AML-193 (cell line): ENCODE data around the gene FBXO48.
A peak's percentile ranks its signal among the peaks of the same experiment; 100 is the strongest.
"Not testable (repeated sequence)": the region's sequence is repeated elsewhere in the genome, so short reads cannot be mapped to it uniquely, and the experiment has no call there.

Experiments used
- DNase-seq, 2 experiments: peaks; one replicate each; lab custom pipeline; 2025; lab: John Stamatoyannopoulos, UW

The FBXO48 gene

DNA sequence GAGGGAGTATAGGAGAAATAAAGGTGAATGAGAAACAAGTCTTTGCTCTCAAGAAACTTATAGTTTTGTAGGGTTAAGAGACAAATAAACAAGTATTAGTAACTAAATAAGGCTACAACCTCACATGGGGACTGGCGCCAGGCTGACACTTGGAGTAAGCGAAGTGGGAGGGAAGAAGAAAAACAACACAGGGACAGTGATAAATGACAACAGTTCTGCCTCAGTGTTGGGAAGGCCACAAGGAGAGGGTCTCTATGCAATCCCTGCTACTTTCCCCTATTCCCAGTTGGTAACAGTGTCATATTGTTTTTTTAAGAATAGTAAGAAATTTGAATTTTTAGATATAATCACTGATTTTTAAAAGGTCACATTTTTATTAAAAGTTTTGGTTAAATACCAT, 4.3 kb upstream of the FBXO48 start:
- DNase-seq, result no peak

DNA sequence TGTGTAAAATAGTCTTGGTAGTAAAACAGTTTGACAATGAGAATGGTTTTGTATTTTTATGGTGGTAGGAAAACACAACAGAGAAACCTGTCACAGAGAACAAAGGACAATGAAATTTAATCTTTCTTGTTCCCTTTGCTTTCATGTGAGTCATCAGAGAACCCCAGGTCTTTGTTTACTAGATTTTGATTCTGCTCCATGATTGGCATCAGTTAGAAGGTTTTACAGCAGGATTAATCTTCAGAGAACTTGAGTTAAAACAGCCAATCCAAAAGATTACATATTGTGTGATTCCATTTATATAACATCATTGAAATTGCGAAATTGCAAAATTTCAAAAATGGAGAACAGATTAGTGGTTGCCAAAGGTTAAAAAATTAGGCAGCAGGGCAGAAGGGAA, 2.8 kb upstream of the FBXO48 start:
- DNase-seq, result no peak

DNA sequence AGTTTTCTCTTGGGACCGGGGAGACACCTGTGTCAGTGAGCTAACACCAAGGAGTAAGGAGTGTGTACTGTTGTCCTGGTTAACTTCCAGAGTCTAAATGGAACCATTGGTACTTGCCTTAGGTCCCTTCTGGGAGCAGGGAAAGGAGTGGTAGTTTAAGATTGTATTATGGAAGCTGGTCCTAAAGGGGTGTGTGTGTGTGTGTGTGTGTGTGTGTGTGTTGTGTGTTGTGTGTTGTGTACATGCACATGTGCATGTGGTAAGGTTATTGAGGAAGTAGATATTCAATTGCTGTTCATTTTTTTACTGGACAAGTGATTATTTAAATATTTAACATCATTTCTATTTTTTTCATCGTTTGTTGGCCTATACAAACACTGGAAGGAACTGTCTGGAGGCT, 1.7 kb upstream of the FBXO48 start:
- no peak for DNase-seq

DNA sequence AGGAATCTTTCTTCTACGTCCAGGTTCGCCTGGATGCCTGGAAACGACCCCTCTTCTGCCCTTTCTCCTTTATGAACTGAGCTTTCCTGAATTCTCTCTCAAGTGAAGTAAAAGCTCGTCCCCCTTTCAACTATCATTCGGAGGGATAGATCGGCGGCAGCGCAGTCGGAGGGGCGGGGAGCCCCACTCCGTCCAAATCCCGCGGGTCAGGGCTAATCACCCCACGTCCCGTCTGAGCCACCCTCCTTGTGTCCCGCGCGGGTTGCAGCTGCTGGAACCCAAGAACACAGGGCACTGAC, 367 bp downstream of the FBXO48 start:
- DNase-seq, result no peak

DNA sequence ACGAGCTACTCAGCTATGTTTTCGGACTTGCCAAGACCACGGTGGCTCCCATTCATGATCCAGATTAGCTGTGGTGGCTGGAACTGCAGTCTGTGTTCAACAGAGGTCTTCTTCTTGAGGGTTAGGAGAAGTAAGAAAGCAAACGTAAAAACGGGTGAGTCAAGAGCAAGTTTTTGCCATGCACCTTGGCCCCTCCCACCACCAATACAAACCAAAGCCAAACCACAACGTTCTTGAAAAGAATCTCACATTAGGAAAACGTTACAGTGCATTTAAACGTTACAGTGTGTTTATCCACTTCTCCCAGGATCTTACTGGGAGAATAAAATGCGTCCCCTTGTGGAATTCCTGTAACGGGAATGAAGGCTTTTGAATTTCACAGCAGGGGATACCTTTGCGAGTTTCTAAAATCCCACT, 725 bp downstream of the FBXO48 start:
- peak; percentile 52 to 72 for DNase-seq

DNA sequence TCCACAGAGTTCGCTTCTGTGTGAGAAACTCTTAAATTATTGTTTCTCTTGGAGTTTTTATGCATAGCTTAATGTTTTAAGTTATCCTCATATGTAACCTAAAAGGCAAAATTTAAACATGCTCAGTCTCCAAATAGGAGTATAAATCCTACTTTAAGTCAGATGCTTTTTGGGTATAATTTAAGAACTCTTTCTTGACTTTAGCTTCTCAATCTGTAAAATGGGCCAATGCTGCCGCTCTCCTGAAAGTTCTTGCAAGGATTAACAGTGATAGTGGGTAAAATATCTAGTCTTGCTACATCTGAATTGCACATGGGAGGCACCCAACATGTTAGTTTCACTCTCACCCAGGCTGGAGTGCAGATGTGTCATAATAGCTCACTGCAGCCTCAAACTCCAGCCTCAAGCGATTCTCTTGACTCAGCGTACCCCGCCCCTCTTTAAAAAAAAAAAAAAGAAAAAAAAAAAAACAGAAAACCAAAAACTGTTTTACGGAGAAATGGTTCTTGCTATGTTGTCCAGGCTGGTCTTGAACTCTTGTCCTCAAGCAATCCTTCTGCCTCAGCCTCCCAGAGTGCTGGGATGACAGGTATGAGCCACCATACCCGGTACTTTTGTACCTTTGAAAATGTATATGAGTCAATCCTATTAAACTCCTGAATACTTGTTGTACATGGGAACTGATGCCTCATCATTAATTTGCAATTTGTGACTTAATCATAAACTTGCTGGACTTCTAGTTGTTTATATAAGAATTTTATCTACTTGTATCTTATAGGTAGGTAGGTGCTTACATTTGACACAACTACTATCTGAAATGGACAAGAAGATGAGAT, 1.8 kb downstream of the FBXO48 start:
- DNase-seq, result no peak

DNA sequence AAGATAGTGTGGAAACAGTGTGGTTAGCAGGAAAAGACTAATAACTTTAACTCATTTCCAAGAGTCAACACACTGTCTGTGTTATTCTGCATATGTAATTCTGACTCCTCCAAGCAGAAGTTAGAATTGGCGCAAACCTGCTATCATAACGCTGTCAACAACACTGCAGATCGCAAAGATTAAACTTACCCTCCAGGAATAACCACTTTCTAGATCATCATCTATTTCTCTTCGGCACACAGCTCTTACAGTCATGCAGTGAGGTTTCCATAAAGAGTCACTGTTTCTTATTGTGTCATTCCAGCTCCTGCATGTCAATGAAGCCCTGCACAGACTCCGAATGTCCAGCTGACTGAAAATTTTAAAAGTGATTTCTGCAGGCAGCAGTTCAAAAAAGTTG, 2.4 kb downstream of the FBXO48 start:
- DNase-seq, result no peak

DNA sequence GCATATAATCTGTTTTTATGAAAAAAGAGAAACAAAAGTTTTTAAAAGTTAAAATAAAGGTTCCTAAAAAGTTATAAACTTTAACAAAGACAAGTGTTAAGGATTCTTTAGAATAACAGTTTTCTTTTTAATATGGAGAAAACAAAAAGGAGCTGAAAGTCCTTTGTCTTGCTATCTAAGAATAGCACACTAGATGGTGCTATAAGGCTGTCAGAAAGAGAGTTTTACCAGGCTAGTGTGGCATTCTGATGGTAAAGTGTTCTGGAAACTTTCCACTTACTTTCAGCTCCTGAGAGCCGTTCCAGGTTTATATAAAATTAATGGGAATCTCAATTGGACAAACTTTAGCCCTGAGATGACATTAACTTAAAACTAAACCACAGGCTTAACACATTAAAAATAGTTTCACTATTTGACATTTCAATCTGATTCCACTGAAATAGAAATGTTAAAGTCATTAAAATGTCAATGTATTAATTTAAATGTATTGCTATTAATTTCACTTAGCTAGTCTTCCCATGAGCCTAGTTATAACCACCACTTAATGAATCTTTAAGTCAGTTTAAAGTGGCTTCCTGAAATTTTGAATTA, 3.7 kb downstream of the FBXO48 start:
- DNase-seq, result peak; percentile 50 to 56

DNA sequence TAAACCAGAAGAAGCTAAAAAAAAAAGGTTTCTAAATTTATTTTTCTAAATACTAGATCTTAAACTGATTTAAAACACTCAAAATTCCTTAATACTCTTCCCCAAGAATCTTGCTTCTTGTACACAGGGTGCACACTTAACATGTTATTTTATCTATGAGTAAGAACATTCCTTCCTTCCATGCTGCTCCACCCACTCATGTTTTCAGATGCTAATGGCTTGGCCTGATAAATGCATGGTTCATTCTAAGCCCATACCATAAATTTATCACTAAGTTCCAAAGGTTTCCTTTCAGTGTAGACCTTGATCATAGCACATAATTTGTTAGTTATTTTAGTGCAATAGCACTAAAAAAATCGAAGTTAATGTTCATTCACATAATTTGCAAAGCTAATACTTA, 8.1 kb downstream of the FBXO48 start:
- no peak for DNase-seq

DNA sequence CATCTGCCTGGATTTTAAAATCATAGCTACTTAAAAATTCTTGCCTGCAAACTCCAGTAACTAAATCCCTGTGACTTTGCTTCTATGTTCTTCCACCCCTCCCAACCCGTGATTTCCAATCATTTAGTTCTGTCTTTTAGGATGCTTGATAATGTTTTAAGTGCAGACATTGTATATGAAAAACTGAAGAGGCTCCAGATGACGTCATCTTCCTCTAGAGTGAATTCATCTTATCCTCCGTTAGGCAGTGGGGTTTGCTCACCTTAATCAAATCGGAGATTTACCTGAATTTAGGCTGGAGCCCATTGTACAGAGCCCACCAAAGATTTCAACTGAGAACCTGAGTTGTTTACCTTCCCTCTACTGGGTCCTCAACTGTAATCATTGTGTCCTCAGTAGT, 10.9 kb downstream of the FBXO48 start:
- no peak for DNase-seq

DNA sequence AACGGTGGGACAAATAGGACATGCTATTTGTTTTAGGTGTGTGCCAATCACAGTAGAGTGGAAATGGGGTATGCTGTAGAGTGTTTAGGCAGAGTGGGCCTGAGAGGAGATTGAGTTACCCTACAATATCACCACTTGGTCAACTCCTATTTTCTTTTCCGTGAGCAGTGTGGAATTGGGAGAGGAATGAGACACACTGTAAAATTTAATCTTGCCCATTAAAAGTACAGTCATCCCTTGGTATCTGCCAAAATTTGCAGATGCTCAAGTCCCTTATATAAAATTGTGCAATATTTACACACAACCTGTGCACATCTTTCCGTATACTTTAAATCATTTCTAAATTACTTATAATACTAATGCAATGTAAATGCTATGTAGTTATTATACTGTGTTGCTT, 12.4 kb downstream of the FBXO48 start:
- no peak for DNase-seq

DNA sequence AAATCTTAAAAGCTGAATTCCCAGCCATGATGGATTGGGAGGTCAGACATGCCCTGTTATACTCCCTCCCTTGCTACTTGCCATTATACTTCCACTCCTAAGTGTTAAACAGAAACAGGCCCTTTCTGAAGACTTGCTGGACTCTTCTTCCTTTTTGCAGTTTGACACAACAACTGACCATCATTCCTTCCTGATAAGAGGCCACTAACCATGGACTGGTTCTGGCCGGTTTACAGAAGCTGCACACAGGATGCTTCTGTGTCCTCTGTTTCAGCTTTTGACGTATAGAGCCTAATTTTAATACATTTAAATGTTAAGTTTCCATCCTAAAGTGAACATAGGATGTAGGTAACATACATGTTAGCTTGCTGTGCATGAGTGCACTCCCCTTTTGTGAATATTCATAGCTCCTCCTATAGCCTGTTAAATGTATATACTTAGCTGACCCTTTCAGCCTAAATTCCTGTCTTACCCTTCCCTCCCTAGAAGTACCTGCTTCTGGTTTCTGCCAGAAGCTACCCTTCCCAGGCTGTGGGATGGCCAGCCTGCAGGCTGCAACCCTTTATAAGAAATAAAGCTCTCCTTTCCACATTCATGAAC, 13.2 kb downstream of the FBXO48 start:
- DNase-seq, result no peak

DNA sequence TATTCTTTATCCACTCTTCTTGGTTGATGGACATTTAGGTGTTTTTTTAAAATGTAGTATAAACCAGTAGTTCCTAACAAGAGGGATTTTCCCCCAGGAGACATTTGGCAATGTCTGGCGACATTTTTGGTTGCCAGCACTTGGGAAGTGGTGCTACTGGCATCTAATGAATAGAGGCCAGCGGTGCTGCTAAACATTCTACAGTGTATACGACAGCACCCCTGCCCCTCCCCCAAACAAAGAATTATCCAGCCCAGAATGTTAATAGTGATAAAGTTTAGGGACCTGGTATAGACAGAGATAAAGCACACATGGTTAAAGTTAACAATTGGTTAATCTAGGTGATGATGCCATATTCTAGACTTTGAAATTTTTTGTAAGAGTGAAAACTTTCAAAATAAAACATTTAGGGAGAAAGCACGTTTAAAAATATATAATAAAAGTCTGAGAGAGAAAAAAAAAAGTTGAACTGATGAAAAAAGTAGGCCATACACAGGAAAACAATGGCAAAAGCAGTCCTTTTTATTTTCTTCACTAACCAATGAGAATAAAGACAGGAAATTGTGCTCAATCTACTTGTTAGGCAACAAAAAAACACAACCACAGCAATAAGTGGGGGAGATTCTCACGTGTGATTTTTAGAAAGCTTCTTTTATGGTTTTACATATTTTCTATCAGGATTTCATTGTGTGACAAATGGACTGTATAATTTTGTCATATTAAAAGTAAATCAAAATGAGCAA, 14.8 kb downstream of the FBXO48 start:
- DNase-seq, result no peak

DNA sequence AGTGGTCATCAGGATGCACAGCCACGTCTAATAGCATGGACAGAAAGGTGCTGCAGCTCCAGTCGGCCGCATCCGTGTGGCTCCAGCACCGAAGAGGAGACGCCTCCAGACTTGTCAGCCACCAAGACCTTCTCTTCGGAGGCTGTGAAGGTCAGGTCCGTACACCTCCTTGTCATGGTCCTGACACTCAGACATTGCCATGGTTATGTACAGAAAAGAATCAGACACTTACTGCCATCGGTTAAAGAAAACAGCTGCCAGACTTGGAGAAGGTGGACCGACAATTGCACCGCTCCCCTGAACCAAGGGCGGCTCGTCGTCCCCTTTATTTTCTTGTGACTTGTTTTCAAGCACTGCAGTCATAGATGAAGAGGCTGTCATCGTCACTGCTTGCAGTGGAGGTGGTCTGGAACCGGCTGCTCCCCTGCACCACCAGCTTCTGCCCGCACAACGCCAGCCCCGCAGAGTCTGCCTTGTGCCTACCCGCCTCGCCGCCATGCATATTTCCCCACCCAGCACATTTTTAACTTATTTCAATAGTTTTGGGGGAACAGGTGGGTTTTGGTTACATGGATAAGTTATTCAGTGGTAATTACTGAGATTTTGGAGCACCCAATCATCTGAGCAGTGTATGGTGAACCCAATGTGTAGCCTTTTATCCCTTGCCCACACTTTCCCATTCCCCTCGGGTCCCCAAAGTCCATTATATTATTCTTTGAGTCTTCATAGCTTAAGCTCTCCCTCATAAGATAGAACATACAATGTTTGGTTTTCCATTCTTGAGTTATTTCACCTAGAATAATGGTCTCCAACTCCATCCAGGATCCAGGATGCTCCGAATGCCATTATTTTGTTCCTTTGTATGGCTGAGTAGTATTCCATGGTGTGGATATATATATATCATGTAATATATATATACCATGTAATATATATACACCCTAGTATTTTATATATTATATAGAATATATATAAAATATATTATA, 18.1 kb downstream of the FBXO48 start:
- DNase-seq, result no peak

DNA sequence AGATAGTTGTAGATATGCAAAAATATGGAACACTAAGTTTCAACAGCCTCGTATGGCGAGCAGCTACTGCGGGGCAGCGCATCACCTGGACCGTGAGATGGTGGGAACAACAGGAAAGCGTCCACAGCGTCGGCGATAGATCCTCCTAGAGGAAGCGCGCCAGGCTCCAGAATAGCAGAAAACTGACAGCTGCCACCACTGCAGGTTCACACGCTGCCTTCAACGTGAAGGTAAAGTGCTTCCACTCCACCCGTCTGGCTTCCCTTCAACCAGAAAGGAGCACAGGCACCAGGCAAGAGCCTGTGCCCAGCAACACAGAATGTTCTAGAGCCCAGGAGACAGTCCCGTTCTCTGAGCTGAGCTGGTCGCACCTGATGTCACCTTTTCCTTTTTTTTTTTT, 20.0 kb downstream of the FBXO48 start:
- DNase-seq, result no peak

DNA sequence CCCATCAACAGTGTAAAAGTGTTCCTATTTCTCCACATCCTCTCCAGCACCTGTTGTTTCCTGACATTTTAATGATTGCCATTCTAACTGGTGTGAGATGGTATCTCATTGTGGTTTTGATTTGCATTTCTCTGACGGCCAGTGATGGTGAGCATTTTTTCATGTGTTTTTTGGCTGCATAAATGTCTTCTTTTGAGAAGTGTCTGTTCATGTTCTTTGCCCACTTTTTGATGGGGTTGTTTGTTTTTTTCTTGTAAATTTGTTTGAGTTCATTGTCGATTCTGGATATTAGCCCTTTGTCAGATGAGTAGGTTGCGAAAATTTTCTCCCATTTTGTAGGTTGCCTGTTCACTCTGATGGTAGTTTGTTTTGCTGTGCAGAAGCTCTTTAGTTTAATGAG, 20.7 kb downstream of the FBXO48 start:
- DNase-seq, result not testable (repeated sequence)

DNA sequence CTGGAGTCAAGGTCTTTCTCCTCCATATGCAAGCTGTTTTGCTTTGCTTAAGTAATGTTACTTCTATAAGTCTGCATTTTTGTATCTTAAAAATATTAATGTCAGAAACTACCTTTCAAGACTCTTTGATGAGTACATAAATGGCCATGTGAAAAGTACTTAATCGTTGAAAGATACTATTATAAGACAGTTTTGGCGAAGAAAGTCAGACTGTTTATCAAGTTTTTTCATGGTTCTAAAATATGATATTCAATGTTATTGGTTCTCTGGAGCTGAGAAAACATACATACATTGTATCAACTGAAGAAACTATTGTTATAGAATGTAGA, 25.1 kb downstream of the FBXO48 start:
- DNase-seq, result no peak

DNA sequence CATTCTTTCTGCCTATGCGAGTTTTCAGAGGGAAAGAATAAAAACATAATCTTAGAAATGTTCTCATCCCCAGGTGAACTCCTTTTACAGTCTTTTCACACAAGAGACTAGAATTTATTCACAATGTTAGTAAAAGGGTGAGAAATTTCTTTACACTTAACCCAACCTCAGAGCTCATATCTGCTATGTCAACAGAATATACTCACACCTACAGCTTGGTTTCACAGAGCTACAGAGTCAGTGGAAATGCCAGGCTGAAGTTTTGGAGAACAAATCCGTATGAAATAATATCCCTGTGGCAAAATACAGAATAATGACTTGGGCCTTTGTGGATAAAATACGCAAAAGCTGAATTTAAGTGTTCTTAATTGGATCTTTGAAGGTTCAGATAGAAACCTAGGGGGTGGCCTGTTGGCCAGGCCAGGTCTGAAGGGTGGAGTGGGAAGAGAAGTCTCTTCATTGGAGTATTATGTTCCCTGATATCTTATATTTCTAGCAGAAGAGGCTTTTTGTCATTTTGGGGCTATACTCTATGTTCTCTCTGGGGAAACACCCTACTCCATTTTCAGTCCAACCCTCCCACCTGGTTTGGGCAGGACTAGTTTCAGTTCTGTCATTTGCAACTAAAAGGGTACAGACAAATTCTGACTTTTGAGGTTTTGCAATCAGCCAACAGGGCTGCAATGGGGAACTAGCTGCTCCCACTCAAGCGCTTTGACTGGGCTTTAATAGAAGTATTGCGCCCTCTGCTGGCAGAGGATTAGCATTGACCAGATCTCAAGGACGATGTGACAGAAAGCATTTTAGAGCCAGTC, 25.7 kb downstream of the FBXO48 start:
- DNase-seq, result peak; percentile 92 to 94

DNA sequence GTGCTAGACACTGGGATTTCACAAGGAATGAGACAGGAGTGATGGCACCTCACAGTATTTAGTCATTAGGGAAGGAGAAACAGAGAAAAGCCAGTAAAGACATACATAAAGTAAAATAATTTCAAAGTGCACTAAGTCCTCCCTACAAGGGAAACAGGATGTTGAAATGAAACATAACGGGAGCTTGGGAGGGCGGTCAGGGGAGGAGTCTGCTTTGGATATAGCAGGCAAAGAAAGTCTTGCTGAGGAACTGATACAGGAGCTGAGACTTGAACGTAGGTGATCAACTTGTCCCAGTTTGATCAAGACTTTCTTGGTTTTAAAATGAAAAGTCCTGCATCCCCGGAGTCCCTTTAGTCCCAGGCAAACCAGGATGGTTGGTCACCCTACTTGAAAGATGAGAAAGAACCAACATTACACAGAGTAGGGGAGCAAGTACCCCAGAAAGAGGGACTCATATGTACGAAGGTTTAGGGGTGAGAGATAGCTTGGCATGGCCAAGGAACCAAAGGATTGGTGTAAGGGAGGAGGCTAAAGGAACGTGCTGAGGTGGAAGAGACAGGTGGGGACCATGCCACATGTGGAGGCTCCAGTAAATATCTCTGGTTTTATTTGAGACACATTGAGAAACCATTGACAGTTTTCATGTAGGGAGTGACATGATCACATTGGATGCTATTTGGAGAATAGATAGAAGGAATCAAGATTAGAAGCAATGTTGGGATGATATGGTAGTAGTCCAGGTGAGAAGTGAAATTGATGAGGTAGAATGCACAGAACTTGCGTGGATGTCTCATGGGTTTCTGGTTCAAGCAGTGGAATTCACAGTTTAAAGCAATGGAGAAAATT, 28.4 kb downstream of the FBXO48 start:
- DNase-seq, result no peak

DNA sequence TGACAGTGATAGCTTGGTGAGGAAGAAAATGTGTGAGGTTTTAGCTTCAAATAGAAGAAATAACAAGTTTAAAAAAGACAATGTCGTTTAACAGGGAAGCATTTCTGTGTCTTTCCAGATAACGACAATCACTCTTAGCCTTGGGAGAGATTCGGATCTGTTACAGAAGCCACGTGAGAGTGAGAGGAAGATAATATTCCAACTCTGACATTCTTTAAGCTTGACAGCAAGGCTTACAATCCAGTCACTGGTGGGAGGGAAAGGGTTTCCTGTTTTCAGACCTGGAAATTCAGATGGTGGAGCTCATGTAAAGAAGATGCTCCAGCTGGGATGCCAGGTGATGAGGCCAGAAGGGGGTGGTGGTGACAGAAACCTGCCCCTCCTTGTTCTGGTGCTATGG, 30.8 kb downstream of the FBXO48 start:
- DNase-seq, result no peak
